K562 (cell line): Measurements from ENCODE around the gene SLC15A3. TPM values are rescaled to one million over a fixed set of nuclear protein-coding genes. Genes with fewer than 3 reads are reported as not detected.
A peak's percentile ranks its signal among the peaks of the same experiment; 100 is the strongest.

ENCODE experiments used
- ADNP ChIP-seq: fragments of 200-800 bp; sonication (Bioruptor generic); IDR thresholded peaks from 2 replicates; pipeline ENCODE4 v1.6.1; 2016; ENCODE audit warnings: missing genetic modification characterization, missing compliant biosample characterization
- BRF1 ChIP-seq: IDR thresholded peaks from 3 replicates; pipeline ENCODE4 v1.6.1; 2011; ENCODE audit warnings: borderline replicate concordance, mild to moderate bottlenecking; ENCODE audit not compliant: insufficient read length; ENCODE audit errors: extremely low read depth
- CREM ChIP-seq: IDR thresholded peaks from 2 replicates; pipeline ENCODE4 v1.6.1; 2014; ENCODE audit warnings: antibody characterized with exemption, low read depth
- ELF4 ChIP-seq: fragments of 450-650 bp; formaldehyde crosslinking; IDR thresholded peaks from 2 replicates; pipeline ENCODE4 v1.4.0; 2022; ENCODE audit warnings: missing genetic modification characterization
- FOXA3 ChIP-seq, 2 experiments: fragments of 450-650 bp in 1 of 2; sonication (generic) in 1 of 2; formaldehyde crosslinking; IDR thresholded peaks in 1 of 2; conservative IDR thresholded peaks in 1 of 2; 2 replicates each; pipeline versions ENCODE4 v1.4.0 to v1.8.0; 2020 to 2022; ENCODE audit warnings: mild to moderate bottlenecking in 2 of 2, missing genetic modification reagents in 1 of 2
- KLF6 ChIP-seq: fragments of 250-450 bp; sonication (Bioruptor Pico); IDR thresholded peaks from 2 replicates; pipeline ENCODE4 v1.4.0; 2020; ENCODE audit warnings: mild to moderate bottlenecking, moderate library complexity, borderline replicate concordance
- POLR2G ChIP-seq: fragments of 200-400 bp; formaldehyde crosslinking; IDR thresholded peaks from 2 replicates; pipeline ENCODE4 v1.6.1; 2017; ENCODE audit warnings: low read depth, mild to moderate bottlenecking, antibody characterized with exemption, low read length, moderate library complexity
- RB1 ChIP-seq: fragments of 450-650 bp; IDR thresholded peaks from 2 replicates; pipeline ENCODE4 v1.6.1; 2017; ENCODE audit warnings: low read depth, mild to moderate bottlenecking
- SIN3A ChIP-seq, 2 experiments: fragments of 150-350 bp in 1 of 2; IDR thresholded peaks; 2 replicates each; pipeline ENCODE4 v1.6.1; 2011 to 2016; ENCODE audit warnings: borderline replicate concordance in 2 of 2, low read depth in 2 of 2, low read length in 2 of 2, mild to moderate bottlenecking in 2 of 2, moderate library complexity in 2 of 2; ENCODE audit not compliant: control insufficient read depth in 1 of 2
- ZBTB2 ChIP-seq: fragments of 450-650 bp; IDR thresholded peaks from 2 replicates; pipeline ENCODE4 v1.6.1; 2016; ENCODE audit warnings: antibody characterized with exemption
- ZBTB40 ChIP-seq, 2 experiments: fragments of 450-650 bp in 1 of 2; sonication (generic) in 1 of 2; formaldehyde crosslinking in 1 of 2; IDR thresholded peaks; 2 replicates each; pipeline versions ENCODE4 v1.7.1 to v1.9.0; 2016 to 2022; ENCODE audit warnings: inconsistent platforms in 1 of 2, mild to moderate bottlenecking in 1 of 2, missing genetic modification reagents in 1 of 2
- ZNF41 ChIP-seq: fragments of 250-450 bp; sonication (Bioruptor Pico); conservative IDR thresholded peaks from 2 replicates; pipeline ENCODE4 v1.4.0; 2020; ENCODE audit warnings: mild to moderate bottlenecking
- ZNF644 ChIP-seq: fragments of 200-800 bp; sonication (Bioruptor generic); IDR thresholded peaks from 2 replicates; pipeline ENCODE4 v1.6.1; 2016; ENCODE audit warnings: low read depth, missing genetic modification characterization, missing compliant biosample characterization
- ZNF778 ChIP-seq: fragments of 450-650 bp; formaldehyde crosslinking; IDR thresholded peaks from 2 replicates; pipeline ENCODE4 v1.4.0; 2020; ENCODE audit warnings: mild to moderate bottlenecking, moderate library complexity
- polyA plus RNA-seq, 8 experiments: library from polyadenylated mRNA; depleted of rRNA in 4 of 8; stranded (reverse) in 5 of 8; unstranded in 3 of 8; fragments of >200 nt; fragmentation: Nextera tagmentation in 2 of 8; fragmentation: Illumina TruSeq in 1 of 8; extraction: Ambion mirVana in 2 of 8; extraction: Trizol in 1 of 8; gene quantifications; 2 replicates each; pipeline versions ENCODE4 v1.2.1 to v1.2.3, GENCODE V29; 2011 to 2014; ENCODE audit warnings: inconsistent platforms in 1 of 8, missing spikeins in 1 of 8
- total RNA-seq, 7 experiments: library from RNA; depleted of rRNA in 6 of 7; stranded (reverse); fragments of >200 nt in 6 of 7; fragmentation: Illumina TruSeq in 2 of 7; extraction: Trizol in 2 of 7; gene quantifications; 2 replicates each; pipeline versions ENCODE4 v1.2.1 to v1.2.3, GENCODE V29; 2011 to 2021; ENCODE audit warnings: low replicate concordance in 1 of 7

Gene SLC15A3
- total and polyA plus RNA-seq, 9 of the 15 experiments (the other 6 are each of a cell fraction or from before 2014, with no cell fraction given) = 0.07 to 0.27 TPM; not detected in 7

- peak; percentile 58; the same call in 1 of the 2 replicates for TF ChIP-seq ZBTB40 (IDR thresholded peaks at IDR 0.05)
- no peak for TF ChIP-seq ZBTB40 (CRISPR knock-in tag; IDR thresholded peaks at IDR 0.05)
- TF ChIP-seq FOXA3 (CRISPR knock-in tag; conservative IDR thresholded peaks at IDR 0.05 in 1 of 2, IDR thresholded peaks at IDR 0.05 in 1 of 2) = peak in 1 of 2 experiments; percentile 69; a peak in 1 of 4 replicates
- peak; percentile 39; the same call in 1 of the 2 replicates for TF ChIP-seq RB1
- TF ChIP-seq ZNF644 (tag) = peak; percentile 83
- TF ChIP-seq CREM = peak; percentile 43; the same call in 1 of the 2 replicates
- 0 out of 4 replicates have a peak, but pooled peaks have one; percentile 52 to 64 for TF ChIP-seq SIN3A (IDR thresholded peaks at IDR 0.05; ENCODE audit: borderline replicate concordance in 2 of 2, control insufficient read depth in 1 of 2, low read depth in 2 of 2, low read length in 2 of 2)
- TF ChIP-seq ZNF778 (CRISPR knock-in tag) = no peak
- peak; percentile 98 for TF ChIP-seq ZBTB2
- no peak for TF ChIP-seq ADNP (tag)
- peak; percentile 67; the same call in 1 of the 2 replicates for TF ChIP-seq KLF6
- TF ChIP-seq ELF4 (CRISPR knock-in tag) = 0 out of 2 replicates have a peak, but pooled peaks have one; percentile 60
- no peak for TF ChIP-seq ZNF41
- no peak for TF ChIP-seq BRF1
- peak; percentile 83 for TF ChIP-seq POLR2G
These were observed 38.0 kb downstream of the SLC15A3 start, which contains the start of gene TMEM109 (continued) for GRCh38 chr11:60913793-60914632.
